Activated CD8-positive, alpha-beta memory T cell treated with anti-CD3 and anti-CD28 coated beads, Interleukin-2, amount 50 U/mL, for 1 hour (primary cell): ENCODE results near the gene MRC2.

ENCODE experiments used
- DNase-seq: peaks from one replicate; pipeline ENCODE4 v3.0.0-alpha.2; 2020; ENCODE audit errors: extremely low read depth

Gene MRC2

DNA sequence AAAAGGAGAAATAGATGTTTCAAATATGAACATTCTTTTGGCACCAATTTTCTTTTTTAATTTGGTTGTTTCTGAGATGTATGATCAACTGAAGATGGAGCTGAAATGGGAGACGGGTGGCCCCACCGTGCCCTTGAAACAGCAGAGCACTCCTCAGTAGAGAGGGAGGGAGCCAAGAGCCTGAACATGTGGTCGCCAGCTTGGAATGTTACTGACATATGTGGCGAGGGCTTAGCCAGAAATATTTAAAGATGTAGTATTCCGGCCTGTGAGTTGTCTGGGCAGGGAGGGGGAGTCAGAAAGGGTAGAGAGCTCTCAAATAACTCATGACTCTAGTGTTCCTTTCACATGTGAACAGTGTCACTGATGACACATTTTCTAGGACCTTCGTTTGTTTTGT lies 13.3 kb upstream of the MRC2 start:
- no peak for DNase-seq

DNA sequence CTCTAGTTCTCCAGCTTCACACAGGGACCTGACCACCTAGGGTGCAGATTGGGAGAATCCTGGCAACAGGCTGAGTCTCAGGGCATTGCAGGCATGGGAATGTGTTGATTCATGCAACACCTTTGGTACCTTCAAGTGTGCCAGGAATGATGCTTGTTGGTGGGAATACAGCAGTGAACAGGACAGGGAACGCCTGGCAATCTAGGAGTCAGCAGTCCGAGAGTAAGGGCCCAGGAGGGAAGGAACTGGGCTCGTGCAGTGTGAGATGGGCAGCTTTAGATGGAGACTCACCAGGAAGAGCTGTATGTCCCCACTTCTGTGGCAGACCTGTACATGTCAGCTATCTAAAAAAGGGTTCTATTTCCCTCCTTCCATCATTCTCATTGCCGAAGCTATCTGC lies 12.0 kb upstream of the MRC2 start:
- DNase-seq = no peak

DNA sequence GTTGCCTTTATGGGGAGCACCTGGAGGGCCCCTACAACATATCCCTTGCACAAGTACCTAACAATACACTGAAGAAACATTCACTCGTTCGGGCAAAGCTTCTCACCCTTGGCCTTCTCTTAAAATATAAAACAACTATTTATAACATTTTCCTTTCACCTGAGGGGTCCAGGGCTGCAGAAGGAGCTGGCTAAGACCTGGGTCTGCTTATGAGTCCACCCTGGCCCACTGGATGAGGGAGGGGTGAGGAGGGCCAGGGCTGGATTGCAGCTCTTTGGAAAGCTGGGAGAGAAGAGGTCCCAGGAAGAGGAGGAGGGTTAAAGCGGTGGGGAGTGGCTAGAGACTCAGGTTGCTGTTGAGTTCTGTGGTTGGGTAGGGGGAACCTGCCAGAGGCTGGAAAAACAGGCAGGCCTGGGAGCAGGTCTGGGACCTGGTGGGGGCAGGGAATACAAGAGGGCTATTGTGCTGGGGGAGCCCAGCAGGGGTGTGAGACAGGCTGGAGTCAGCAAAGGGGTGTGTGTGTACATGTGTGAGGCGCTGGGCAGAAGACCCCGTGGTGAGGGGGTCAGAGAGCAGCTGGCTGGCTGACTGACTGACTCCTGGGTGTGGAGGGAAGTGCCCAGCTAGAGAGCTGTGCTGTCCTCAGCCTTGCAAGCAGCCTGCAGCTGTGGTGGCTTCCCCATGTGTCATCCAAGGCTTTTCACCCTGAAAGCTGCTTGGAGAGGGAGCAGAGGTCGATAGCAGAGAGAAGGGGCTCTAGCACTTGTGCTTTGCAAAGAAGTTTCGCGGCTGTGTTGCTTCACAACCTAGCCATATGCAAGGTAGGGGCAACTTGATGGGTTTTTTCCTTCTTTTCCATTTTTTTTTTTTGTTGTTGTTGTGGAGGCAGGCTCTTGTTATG lies 10.2 kb upstream of the MRC2 start:
- DNase-seq = no peak

DNA sequence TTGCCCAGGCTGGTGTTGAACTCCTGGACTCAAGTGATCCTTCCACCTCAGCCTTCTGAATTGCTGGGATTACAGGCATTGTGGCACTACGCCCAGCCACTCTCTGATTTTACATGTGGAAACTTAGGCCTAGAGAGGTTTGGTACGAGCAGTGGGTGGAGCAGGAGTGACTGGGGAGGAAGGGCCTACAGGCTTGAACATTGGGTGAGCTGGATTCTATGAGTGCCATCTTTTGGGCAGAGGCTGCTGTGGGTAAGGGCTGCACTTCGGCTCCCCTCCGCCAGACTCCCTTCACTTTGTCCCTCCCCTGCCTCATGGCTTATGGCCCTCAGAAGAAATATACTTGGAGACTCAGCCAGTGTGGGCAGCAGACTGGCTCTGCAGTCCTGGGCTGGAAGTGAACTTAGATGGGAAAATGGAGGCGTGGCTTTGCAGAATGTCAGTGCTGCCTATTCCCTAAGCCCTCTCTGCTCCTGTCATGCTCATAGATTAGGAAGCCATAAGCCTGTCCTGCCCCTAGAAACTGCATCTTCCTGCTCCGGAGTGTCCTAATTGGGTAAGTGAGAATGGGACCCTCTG lies 9.5 kb upstream of the MRC2 start:
- no peak for DNase-seq

DNA sequence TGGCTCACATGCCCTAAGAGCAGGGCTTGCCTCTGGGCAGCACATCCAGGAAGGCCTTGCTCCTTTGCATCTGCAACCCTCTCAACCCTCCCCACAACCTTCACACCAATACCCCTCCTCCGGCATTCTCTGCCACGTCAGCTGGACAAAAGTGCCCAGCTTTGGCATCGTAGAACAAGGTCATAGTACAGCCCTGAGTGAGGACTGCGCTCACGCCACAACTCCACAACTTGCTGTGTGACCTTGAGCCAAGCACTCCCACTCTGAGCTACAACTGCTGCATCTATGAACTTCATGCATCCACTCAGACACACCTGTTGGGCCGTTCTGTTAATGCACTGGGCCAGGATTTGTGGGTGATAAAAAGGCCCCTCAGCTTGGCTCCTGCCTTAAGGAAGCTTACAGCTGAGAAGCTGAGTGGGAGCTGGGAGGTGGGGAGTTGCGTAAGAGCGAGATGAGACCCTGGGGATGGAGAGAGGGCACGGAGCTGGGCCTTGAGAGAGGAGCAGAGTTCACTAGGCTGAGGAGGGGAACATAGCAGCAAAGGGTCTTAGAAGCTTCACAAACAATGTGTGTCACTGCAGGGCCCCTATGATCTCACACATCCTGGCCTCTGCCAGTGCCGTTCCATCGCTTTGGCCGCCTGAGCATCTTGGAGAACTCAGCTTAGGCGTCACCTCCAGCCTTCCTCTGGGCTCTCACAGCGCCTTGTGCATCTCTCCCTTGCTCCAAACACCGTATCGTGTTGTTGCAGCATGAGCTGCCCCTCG lies 8.6 kb upstream of the MRC2 start:
- DNase-seq = no peak

DNA sequence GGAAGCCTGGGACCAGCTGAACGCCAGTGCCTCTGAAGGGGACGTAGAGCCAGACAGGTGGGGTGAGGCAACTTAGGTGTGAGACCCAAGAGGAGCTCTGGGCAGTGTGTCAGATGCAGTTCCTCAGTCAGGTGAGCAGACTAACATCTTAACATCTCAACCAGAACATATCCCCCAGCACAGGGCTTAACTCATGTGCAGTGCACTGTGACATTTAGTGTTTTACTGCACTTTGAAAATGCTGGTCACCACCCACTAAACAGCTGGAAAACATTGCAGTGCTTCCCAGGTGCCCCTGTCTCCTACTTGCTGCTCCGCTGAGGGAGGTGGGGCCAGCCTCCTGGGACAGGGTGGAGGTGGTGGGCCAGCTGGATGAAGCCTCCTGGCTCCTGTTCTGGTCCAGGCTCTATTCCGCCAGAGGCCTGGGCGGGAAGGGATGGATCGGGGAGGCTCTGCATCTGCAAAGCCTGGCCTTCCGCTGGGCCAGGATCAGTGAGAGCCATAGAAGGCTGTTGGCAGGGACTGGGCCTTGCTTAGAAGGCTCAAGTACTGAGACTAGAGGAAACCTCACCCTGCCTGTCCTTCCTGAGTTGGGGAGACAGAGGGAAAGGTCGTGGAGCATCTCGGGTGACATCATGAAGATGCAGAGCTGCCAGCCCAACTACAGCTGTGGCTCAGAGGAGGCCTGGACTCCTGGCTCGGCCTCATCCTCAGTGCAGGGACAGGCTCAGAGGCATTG lies 7.9 kb upstream of the MRC2 start:
- DNase-seq = no peak

DNA sequence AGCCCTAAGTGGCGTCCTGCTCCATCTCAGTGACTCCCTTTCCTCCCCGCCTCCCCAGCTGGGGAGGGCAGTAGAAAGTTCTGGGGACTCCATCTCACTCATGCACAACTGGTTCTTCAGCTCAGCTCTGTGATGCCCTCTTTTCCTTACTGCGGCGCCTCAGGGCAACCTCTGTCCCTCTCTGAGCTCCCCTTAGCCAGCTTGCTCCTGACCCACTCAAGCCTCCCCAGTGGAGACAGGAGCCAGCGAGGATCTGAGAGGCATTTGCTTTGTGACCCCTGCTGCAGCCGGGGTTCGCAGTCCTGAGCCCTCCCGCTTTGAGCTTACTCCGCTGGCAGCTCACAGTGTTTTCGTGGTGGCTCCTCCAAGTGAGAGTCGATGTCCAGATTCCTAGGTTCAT lies 6.2 kb upstream of the MRC2 start:
- no peak for DNase-seq

DNA sequence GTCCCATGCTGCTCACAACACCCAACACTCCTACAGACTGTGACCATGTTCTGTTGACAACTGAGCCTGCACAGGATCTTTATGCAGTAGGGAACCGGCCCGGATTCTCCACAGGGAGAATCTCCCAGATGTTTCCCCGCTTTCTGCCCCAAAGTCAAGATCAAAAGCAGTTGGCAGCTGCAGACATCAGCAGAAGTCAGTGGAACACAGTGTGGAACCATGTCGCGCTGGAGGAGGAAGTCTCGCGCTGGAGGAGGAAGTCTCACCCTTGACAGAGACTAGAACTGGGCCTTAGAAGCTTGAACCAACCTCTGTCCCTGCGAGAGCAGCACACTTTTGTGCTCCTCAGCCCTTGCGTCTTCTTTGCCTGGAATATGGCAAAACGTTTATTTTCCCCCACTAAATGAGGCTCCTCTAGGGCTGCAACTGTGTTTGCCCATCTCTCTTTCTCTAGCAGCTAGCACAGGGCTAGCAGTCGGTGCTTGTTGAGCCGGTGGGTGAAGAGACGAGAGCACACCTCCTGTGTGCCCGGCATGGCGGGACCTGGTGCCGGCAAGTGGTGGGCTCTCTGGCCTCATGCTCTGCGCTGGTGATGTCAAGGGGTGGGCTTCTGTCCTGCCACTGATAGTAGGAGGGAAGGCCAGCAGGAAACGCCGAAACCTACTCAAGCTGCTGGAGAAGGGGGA lies 2.1 kb upstream of the MRC2 start:
- DNase-seq = no peak

DNA sequence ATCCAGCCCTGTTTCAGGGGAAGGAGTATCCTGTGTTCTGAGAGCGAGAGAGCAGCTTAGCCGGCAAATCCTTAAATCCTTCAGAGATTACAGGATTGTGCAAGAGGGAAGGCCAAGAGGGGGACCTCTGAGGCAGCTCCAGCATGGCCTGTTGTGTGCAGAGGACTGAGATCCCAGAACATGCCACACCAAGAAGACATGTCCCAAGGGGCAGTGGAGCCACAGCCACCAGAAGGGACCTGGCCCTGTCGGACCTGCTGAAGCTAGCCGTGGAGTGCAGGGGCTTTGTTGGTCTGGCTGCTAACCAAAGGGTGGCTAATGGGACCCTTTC lies 1.6 kb upstream of the MRC2 start:
- DNase-seq = no peak

DNA sequence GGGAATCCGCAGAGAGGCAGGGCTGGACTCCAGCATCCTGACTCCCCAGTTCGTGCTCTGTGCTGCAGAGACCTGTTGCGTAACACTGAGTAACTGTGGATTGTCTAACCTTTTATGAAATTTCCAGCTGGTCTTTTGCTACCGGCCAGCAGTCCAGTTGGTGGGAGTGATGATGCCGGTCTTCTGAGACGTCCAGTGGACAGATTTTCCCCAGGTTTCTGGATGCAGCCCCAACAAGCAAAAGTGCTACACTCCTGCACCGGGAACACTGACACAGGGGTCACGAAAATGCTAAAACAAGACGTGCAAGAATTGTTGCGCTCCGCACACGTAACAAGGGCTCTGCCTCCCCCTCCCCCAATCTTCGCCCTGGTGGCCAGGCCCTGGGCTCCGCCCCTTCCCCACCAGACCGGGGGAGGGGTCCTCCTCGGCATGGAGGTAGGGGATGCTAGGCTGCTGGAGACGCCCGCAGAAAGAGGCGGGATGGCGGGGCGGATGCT lies 701 bp upstream of the MRC2 start:
- no peak for DNase-seq

DNA sequence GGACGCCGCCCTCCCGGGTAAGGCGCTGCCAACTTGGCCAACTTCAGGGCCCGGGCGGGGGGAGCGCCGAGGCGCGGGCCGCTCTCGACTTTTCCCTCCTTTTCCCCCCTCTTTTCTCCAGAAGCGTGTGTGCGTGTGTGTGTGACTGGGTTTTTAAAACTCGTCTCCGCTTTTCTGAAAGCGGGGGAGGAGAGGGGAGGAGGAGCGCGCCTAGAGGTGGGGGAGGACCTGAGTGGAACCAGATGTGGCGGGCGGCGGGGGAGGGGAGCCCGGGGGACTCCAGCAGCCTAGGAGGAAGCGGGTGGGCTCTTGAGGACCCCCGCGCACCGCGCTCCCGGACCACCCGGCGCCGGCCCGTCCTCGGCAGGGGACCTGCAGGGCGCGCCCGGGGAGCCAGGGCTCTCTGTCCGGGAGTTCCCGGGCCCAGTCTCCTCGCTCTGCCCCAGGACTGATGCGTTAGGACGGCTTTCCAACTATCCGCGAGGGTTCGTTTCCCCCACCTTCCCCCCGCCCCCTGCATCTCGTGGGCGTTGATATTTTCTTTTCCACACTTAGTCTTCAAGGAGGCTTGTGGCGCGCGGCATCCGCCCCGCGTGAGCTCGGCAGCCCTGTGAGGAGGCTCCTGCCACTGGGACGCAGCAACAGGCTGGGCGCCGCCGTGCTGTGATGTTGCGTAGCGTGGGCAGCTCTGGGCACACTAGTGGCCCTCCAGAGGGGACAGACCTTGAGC lies 599 bp downstream of the MRC2 start:
- no peak for DNase-seq

DNA sequence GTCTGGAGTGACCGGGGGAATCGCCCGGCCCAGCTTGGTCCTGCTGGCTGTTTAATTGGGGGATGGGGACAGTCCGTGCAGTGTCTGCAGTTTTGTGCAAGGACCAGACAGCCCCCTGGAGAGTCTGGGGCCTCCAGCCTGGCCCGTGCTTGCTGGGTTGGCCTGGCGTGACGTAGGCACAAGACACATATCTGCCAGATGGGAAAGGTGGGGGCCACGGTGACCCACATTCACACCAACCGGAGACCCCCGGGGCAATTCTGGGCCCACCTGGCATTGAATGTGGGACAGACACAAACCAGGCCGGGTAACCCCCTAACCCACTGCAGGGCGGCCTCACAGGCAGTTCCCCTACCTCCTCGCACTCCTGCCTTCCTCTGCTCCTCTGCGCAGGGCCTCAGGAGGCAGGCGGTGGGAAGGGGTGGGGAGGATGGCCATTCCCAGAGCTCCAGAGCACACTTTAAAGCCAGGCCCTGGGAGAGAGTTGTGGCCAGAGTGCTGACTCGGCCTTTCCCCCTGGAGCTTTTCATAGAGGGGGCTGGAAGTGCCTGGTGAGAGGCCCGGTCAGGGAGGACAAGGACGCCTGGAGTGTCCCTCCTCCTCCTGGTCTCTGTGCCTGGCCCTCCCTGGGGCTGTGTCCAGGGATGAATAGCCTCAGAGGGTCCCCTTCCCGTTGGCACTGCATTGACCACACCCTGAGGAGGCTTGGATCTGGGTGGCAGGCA lies 1.5 kb downstream of the MRC2 start:
- DNase-seq = no peak

DNA sequence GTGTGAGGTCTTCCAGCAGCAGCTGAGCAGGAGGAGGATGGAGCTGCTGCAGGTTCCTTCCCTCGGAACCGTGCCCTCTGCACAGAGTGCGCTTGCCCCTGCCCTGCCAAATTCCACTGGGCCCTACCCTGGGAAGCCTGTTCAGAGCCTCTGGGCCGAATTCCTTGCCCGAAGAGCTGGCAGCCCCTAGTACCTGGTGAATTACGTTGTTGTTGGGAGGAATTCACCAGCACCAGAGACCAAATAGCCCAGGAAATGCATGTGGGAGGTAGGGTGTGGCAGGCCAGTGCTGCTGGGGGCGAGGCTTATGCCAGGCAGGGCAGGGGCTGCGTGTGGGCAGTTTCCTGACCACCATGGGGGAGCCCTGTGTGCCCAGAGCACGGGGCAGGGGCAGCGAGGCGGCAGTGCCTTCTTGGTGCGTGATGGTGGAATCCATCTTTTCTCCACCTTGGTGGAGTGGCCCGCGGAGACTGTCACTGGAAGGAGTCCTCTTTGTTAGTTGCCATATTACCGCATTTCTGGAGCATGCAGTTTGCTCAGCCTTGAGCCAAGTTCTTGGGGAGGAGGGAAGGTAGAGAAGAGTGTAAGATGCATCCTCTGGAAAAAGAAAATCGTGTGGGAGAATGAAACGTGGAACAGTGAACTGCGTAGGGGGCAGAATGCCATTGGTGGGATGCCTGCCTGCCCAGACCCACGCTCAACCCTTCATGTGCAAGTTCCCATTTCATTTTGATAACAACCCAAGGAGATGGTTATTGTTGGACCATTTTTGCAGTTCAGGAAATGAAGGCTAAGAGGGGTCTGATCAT lies 2.3 kb downstream of the MRC2 start:
- no peak for DNase-seq

DNA sequence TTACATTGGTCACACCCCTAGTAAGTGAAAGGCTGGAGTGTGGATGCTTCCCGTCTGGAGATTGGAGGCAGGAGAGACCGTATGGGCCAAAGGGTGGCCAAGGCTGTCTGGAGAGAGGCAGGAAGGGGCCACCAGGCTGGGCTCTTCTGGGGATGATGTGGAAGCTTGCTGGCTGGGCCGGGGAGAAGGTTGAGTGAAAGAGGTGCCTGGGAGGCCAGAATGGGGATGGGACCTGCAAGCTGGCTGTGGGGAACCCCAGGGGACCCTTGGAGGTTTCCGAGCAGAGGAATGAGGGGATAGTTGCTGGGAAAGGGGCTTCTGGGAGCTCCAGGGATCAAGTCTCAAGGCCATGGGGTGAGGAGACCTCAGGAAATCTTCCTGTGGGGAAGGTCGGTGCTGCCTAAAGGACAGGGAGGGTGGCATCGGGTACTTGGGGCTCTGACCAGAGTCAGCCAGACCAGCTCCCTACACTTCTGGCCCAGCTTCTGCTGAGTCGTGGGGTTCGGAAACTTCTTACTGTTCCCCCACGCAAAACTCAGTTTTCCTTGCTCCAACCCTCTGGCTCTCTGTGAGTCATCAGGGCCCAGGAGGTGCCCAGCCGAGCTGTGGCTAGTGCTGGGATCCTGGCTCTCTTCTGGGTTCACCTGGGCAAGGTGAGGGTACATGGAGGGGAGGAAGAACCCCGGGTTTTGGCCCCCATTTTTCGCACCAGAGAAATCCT lies 3.1 kb downstream of the MRC2 start:
- no peak for DNase-seq

DNA sequence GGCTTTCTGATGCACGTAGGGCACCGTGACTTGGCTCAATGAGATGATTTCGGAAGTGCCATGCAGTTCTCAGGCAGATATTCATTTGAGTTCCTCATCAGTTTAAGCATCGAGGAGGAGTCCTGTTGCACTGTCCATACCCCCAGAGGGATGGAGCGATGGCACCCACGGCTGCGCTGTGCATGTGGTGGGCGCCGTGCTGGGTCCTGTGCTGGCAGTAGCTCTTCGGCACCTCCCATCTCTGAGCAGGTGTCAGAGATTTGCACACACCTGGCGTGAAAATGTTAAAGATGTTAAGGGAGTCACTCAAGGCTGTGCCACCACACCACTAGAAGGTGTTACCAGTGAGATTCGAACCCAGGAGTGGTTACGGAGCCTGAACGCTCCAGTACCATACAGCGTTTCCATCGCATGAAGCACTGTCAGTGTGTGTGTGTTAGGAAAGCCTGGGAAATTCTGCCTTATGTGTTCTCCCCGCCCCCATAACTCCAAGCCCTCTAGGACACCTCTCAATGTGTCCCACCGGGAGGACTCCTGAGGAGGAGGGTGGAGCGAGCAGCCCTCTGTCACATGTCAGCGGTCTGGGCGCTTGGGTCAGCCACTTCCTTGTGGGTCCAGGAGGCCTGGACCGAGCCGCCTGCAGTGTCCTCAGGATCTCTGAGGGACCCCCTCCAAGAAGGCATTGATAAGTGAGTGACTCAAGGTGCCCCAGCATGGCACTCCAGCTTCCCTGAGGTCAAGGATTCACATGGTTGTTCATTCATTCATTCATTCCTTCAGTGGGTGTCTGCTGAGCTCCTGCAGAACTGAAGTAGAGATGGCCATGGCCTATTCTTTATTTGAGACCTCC lies 3.8 kb downstream of the MRC2 start:
- DNase-seq = no peak

DNA sequence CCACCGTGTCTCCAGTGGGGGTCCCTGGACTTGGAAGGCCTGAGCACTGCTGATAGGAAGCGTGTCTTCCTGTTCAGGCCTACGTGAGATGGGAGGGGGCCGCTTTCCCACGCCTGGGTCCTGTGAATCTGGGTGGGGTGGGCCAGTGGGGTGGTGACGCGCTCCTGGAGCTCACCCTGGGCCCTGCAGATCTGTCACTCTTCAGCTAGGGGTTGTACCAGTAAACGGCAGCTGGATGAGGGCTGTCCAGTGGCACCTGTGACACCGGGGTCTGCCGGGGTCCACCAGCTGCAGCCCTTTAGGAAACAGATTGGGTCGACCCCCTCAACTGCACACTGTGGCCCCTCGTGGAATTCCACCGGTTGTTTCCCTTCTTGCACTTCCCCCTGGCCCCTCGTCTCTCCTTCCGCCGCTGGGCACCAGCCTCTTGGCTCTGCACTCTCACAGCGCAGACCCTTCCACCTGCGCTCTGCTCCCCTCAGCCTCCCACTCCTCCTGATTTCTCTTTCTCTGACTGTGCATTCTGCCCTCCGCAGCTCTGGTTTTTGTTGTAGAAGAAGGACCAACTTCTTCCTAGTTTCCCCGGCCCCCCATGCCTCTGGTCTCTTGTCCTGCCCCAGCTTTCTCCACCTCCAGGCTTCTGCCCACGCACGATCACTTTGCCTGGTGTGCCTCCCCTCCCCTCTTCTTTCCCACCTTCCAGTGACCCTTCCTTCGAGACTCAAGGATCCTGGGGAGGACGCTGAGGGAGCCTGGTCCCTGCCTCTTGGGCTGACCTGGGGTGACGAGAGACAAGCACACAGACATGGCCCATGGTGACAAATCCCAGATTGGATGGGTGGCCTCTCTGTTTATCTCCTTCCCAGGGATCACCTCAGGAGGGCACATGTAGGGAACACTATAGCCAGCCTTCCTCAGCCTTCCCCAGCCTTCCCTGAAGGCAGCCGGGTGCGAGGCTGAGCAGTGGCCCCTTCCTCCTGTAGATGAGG lies 4.8 kb downstream of the MRC2 start:
- DNase-seq = no peak
